GM21529 (cell line): Measurements from ENCODE around the gene DIAPH3.

ENCODE experiments used
- ATAC-seq: cut with Tn5 transposase; IDR thresholded peaks from one replicate; pipeline ENCODE4 v1.9.1; 2021; ENCODE audit not compliant: unreplicated experiment

Gene DIAPH3

DNA sequence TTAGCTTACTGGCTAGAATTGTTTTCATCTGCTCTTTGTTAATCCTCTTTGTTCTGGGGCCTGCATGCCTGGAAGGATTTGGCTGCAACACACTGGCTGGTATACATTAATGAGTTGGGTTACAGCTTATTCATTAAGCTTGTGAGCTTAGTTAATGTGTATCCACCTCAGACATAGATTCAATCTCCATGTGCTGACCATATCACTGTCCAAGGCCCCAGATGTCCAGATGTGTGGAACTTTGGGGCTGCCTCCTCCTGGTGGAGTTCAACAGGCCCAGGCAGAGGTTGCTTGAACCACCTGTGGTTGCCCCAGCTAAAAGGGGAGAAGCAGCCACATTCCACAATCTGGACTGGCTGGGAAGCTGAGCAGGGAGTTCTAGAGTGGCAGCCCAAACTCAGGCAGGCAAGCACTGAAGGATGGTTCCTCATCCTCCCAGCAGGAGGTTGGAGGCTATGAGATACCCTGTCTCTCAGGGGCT lies 5.4 kb downstream of the DIAPH3 start:
- no peak for ATAC-seq

GRCh38 chr13:60155978-60156377 lies 7.8 kb downstream of the DIAPH3 start:
- peak; percentile 49 for ATAC-seq

- ATAC-seq: no peak
Observed at GRCh38 chr13:60152904-60153303, 10.8 kb downstream of the DIAPH3 start.

GRCh38 chr13:60152114-60152513 lies 11.6 kb downstream of the DIAPH3 start:
- ATAC-seq: no peak

DNA sequence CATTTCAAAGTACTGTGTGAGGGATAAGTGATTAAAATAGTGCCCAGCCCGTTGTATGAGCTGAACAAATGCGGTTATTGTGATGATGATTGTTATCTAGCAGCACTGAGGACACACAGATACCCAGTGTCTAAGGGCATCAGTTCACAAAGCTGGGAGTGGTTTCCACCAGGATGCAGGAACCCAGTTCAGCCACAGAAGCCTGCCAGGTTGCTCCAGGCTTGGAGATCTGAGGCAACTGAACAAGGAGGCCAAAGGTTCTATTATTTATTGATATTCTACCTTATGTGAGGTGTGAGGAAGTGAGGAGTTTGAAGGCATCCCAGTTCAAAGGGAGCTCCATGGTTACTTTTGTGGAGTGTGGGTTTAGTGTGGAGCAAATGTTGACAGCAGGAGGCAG lies 13.2 kb downstream of the DIAPH3 start:
- no peak for ATAC-seq

DNA sequence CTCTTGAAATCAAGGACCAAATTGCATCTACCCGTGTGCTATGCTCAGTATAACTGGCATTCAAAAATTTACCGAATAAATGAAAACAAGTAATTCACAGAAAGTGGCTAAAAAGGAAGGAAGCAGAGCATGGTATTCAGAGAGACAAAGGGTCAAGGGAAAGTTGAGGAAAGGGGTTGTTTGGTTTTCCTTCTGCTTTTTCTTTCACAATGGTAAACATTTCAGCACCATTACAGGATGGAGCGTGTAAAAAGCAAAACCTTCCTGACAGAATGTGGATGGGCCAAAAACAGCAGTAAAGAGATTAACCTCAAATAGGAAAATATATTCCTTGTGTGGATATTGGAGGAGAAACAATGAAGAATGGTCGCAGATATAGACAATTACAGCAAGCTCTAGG lies 14.8 kb downstream of the DIAPH3 start:
- no peak for ATAC-seq

- no peak for ATAC-seq
Observed at GRCh38 chr13:60147361-60147760, 16.4 kb downstream of the DIAPH3 start.

DNA sequence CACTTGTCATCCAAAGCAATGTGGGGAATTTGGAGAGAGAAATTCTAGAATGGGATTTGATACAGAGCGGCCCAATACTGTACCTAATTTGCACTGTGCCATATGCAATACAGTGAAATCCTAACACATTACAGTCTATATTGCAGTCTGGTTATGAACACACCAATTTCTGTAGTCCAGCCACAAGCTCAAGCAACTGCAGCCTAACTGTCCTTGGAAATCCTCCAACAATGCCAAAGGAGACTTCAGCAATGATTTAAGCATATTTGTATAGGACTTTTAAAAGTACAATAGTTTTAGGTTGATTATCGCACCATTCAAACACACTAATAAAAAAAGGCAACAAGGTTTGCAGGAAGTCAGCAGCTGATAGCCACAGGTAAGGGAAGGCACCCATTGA lies 17.3 kb downstream of the DIAPH3 start:
- no peak for ATAC-seq

DNA sequence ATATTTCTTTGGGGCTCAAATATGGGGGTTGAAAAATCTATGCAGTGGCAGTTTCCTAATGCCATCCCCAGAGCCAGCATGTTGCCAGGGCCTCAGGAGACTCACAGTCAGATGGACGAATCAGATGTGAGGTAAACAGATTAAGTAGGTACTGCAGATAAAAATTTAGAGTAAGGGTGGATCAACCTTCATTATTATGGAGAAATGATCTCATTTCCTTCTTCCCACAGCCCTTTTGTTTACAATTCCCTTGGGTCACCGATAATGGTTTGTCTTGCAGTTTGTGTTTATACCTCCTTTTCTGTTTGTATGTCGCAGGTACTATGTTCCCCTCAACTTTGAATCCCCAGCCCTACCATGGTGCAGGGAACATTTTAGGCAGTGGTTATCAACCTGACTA lies 20.0 kb downstream of the DIAPH3 start:
- ATAC-seq: no peak

DNA sequence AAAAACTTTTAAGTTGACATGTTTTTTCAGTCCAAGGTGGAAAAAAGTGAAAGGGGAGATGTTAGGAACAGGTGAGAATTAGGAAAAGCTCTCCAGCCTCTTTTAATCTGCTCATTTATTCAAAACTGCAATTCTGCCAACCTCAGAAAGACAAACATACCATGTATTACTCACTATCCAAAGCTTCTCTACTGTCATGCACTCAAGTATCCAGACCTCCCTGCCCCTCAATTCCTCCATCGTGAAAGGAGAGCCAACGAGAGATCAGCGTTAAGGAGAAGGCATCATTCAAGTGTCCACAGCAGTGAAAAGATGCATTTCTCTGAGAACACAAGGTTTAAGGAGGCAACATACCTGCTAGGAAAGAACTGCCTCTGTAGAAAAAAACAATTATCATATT lies 24.5 kb downstream of the DIAPH3 start:
- ATAC-seq: no peak

- ATAC-seq: no peak
Observed at GRCh38 chr13:60138674-60139073, 25.1 kb downstream of the DIAPH3 start.

DNA sequence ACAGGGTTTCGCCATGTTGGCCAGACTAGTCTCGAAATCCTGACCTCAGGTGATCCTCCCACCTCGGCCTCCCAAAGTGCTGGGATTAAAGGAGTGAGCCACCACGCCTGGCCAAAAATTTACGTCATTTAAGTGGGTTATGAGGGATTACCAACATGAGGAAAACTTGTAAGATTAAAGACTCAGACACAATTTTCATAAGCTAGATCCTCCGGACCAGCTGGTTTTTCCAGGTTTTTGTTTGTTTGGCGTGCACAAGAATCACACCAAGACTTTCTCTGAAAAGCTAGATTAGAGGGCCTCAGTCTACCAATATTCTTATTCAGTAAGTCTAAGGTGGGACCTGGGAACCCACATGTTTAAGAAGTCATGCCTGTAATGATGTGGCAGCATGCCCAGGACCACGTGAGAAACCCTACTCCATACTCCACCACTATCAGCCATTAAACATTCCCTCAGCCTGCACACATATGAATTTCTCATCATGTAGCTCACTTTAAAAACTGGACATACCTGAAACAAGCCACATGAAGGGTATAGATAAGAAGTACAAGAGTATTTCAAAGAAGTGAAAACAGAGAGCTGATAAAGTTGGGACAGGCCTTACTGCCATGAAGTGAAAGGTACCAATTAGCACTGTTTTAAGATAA lies 25.7 kb downstream of the DIAPH3 start:
- ATAC-seq: no peak

GRCh38 chr13:60135344-60135743 lies 28.4 kb downstream of the DIAPH3 start:
- no peak for ATAC-seq

DNA sequence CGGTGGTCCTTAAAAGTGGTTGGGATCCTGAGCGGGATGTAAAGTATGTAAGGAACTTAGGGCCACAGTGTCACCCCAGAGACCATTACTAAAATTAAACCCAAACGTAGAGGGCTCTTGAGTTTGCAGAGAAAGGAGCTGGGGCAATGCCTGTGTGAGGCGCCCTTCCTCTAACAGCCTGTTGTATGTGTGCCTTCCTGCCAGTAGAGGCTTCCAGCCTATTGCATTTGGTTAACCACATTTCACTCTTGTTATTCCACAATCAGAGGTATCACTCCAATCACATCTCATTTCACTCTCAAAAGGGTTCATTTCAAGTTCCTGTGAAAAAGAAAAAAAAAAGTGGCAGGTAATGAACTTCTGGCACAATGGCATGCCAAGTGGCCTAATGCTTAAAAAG lies 29.4 kb downstream of the DIAPH3 start:
- ATAC-seq: no peak

DNA sequence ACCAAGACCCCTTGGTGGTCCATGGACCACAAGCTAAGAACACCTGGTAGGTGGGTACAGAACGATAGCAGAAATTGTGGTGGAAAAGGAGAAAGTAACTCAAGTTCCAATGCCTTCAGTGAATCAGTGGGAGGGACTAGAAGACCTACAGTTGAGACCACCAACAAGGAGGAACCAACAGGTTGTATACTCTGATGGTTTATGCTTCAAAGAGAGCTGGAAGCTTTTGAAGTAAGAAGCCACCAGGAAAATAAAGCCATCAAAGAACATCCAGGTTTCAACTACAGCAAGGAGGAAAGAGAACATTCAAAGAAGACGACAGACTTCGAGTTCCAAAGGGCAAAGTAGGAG lies 42.4 kb downstream of the DIAPH3 start:
- ATAC-seq: no peak

DNA sequence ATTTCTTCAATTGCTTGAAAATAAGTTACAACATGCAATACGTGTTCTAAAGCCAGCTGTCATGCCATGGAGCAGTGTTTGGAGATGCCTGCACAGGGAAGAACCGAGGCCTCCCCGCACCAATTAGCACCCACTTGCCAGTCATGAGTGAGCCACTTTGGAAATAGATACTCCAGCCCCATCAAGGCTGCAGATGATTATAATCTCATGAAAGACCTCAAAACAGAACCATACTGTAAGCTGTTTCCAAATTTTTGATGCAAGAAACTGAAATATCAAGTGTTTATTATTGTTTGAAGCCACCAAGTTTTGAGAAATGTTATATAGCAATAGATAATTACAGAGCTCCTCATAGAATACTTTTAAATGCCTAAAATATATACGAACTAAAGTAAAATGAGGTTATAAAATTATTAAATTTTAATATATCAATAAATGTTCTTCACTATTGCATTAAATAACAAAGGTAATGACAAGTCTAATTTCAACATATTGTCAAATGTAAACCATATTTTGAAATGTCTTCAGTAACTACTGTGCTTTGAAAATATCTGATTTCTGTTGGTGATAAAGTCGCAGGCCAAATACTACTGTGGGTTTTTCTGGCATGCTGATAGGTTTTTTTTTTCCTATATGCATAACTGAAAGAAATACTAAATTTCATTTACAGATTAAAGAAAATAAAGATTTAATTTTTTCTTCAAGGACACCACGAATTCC lies 43.0 kb downstream of the DIAPH3 start:
- no peak for ATAC-seq

GRCh38 chr13:60118696-60119400 lies 44.9 kb downstream of the DIAPH3 start:
- ATAC-seq: no peak

GRCh38 chr13:60114499-60115028 lies 49.2 kb downstream of the DIAPH3 start:
- ATAC-seq: no peak

GRCh38 chr13:60112771-60113170 lies 51.0 kb downstream of the DIAPH3 start:
- no peak for ATAC-seq

DNA sequence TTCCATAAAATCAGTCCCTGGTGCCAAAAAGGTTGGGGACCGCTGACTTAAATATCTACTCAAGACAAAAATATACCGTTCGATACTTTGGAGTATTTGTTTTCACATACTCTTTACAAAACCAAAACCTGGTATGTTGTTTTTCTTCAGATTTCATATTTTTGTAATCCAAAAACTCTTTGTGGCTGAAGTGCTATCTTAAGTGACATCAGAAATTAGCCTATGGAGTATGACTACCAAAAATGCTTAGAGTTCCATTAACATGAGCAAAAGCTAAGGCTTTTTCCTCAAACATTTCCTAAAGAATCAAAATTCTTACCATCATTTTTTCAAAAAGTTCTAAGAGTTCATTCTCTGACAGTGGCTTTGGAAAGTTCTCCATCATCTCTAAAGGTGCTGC lies 52.0 kb downstream of the DIAPH3 start:
- ATAC-seq: no peak

DNA sequence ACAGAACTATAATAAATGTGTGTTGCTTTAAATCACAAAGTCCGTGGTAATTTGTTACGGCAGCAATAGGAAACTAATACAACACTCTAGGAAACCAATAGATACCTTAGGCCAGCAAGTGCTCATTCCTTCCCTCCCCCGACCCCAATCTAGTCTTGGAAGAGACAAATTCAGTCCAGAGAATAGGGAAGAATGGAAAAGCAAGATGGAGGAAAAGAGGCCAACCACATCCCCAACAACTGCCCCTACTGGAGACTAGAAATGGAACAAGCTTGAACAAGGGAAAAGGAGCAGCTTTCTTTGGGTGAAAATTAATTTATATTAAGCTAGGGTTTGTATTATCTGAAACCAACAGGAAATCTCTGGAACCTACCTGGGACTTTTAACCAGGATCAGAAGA lies 54.4 kb downstream of the DIAPH3 start:
- ATAC-seq: no peak

DNA sequence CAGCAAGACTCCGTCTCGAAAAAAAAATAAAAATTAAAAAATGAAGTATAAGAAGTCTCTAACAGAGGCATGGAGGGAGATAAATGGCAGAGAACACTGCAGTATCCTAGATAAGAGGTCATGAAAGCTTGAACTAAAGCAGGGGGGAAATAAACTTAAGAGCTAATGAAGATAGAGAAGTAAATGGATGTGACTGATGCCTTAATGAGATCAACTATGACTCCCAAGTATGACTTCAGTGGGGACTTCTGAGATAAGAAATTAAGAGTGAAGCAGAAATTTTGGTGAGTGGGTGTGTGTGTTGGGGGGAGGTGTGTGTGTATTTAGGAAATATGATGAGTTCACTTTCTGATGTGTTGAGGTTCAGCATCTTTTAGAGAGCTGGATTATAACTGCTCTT lies 55.1 kb downstream of the DIAPH3 start:
- no peak for ATAC-seq
